ENCODE results near the gene NGFR.
A peak's percentile ranks its signal among the peaks of the same experiment; 100 is the strongest.

The NGFR gene

GRCh38 chr17:49508866-49509587 is 13.9 kb downstream of the NGFR start:
- Histone ChIP-seq H3K27ac (ENCODE audit: poor library complexity, severe bottlenecking) (peak overlapping the region; percentile 89), H3K9me3 (ENCODE audit: severe bottlenecking) (no peaks in the 10 kb centered on the region), H3K4me1 (ENCODE audit: insufficient read depth, poor library complexity, severe bottlenecking) (peaks cover 27% of the 10 kb centered on the region), H3K36me3 (ENCODE audit: low read depth) (no peaks in the 10 kb centered on the region), H3K27me3 (ENCODE audit: insufficient read depth, poor library complexity, severe bottlenecking) (no peaks in the 10 kb centered on the region), H3K4me3 (ENCODE audit: severe bottlenecking) (no peak overlapping the region)
- ATAC-seq (ENCODE audit: low read depth): no peak
- no peak for DNase-seq (ENCODE audit: low spot score)
- no peak for TF ChIP-seq CTCF (IDR thresholded peaks at IDR 0.05; ENCODE audit: poor library complexity, severe bottlenecking)

DNA sequence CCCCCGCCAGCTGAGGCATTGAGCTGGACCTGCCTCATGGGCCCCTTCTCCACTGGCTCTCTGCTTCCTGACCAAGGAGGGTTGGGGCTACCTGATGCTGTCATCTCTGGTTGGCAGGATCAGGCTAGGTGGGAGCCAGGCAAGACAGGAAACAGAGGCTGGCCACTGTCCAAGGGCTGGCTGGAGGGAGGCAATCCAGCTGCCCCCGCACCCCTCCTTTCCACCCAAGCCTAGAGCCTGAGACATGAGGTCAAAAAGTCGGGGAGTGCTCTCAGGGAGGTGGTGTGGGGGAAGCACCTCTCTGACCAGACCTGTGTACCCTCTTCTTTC is 14.5 kb downstream of the NGFR start:
- 0 out of 3 replicates have a peak, but pooled peaks have one; percentile 4 for ATAC-seq (ENCODE audit: low read depth)
- Histone ChIP-seq H3K9me3 (ENCODE audit: severe bottlenecking) (no peaks in the 10 kb centered on the region), H3K4me1 (ENCODE audit: insufficient read depth, poor library complexity, severe bottlenecking) (peaks cover 27% of the 10 kb centered on the region), H3K36me3 (ENCODE audit: low read depth) (no peaks in the 10 kb centered on the region), H3K27ac (ENCODE audit: poor library complexity, severe bottlenecking) (peak overlapping the region; percentile 89), H3K4me3 (ENCODE audit: severe bottlenecking) (no peak overlapping the region), H3K27me3 (ENCODE audit: insufficient read depth, poor library complexity, severe bottlenecking) (no peaks in the 10 kb centered on the region)
- no peak for TF ChIP-seq CTCF (IDR thresholded peaks at IDR 0.05; ENCODE audit: poor library complexity, severe bottlenecking)
- DNase-seq (ENCODE audit: low spot score): no peak

DNA sequence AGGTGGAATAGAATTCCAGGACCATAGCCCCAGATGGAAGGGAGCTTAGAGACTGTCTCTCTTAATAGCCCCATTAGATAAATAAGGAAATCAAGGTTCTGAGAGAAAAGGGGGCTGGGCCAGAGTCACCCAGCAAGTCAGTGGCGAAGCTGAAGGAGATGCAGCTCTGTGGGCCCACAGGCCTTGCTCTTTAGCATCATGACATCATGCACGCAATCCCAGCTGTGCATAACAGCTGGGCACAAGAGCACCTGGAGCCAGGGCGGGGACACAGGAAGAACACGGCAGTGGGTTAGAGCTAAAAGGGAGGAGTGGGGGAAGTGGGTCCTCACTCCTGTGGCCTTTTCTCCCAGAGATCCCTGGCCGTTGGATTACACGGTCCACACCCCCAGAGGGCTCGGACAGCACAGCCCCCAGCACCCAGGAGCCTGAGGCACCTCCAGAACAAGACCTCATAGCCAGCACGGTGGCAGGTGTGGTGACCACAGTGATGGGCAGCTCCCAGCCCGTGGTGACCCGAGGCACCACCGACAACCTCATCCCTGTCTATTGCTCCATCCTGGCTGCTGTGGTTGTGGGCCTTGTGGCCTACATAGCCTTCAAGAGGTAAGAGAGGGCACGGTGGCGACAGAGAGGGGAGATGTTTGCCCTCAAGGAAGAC is 15.1 kb downstream of the NGFR start:
- TF ChIP-seq CTCF (IDR thresholded peaks at IDR 0.05; ENCODE audit: poor library complexity, severe bottlenecking): no peak
- Histone ChIP-seq H3K27me3 (ENCODE audit: insufficient read depth, poor library complexity, severe bottlenecking) (no peaks in the 10 kb centered on the region), H3K4me1 (ENCODE audit: insufficient read depth, poor library complexity, severe bottlenecking) (peaks cover 29% of the 10 kb centered on the region), H3K36me3 (ENCODE audit: low read depth) (no peaks in the 10 kb centered on the region), H3K4me3 (ENCODE audit: severe bottlenecking) (no peak overlapping the region), H3K9me3 (ENCODE audit: severe bottlenecking) (no peaks in the 10 kb centered on the region), H3K27ac (ENCODE audit: poor library complexity, severe bottlenecking) (peak overlapping the region; percentile 89)
- no peak for ATAC-seq (ENCODE audit: low read depth)
- no peak for DNase-seq (ENCODE audit: low spot score)

GRCh38 chr17:49510720-49511110 is 15.6 kb downstream of the NGFR start:
- peaks cover 34% of the 10 kb centered on the region for H3K4me1 ChIP-seq (ENCODE audit: insufficient read depth, poor library complexity, severe bottlenecking)
- TF ChIP-seq CTCF (IDR thresholded peaks at IDR 0.05; ENCODE audit: poor library complexity, severe bottlenecking): no peak
- peak overlapping the region; percentile 89 for H3K27ac ChIP-seq (ENCODE audit: poor library complexity, severe bottlenecking)
- ATAC-seq (ENCODE audit: low read depth) (no peak), DNase-seq (ENCODE audit: low spot score) (no peak)
- H3K9me3 ChIP-seq (ENCODE audit: severe bottlenecking): no peaks in the 10 kb centered on the region
- H3K4me3 ChIP-seq (ENCODE audit: severe bottlenecking): no peak overlapping the region
- no peaks in the 10 kb centered on the region for H3K36me3 ChIP-seq (ENCODE audit: low read depth)
- H3K27me3 ChIP-seq (ENCODE audit: insufficient read depth, poor library complexity, severe bottlenecking): no peaks in the 10 kb centered on the region

- no peak for ATAC-seq (ENCODE audit: low read depth)
- no peak overlapping the region for H3K27ac ChIP-seq (ENCODE audit: poor library complexity, severe bottlenecking)
- H3K4me3 ChIP-seq (ENCODE audit: severe bottlenecking): no peak overlapping the region
- H3K9me3 ChIP-seq (ENCODE audit: severe bottlenecking): no peaks in the 10 kb centered on the region
- TF ChIP-seq CTCF (IDR thresholded peaks at IDR 0.05; ENCODE audit: poor library complexity, severe bottlenecking): no peak
- peaks cover 40% of the 10 kb centered on the region for H3K4me1 ChIP-seq (ENCODE audit: insufficient read depth, poor library complexity, severe bottlenecking)
- H3K27me3 ChIP-seq (ENCODE audit: insufficient read depth, poor library complexity, severe bottlenecking): no peaks in the 10 kb centered on the region
- H3K36me3 ChIP-seq (ENCODE audit: low read depth): no peaks in the 10 kb centered on the region
- DNase-seq (ENCODE audit: low spot score): no peak
Observed at GRCh38 chr17:49511810-49512209, 16.7 kb downstream of the NGFR start.
